Activated B cell treated with CpG ODN at 0.5 μM for 24 hours (primary cell): ENCODE results near the gene RSPRY1. TPM values are rescaled to one million over a fixed set of nuclear protein-coding genes. Genes with fewer than 3 reads are reported as not detected.

ENCODE experiments used
- ATAC-seq: fragments of 200-7000 bp; cut with Tn5 transposase; one replicate; pipeline ENCODE4 v1.10.0; 2021; ENCODE audit warnings: low read depth, mild to moderate bottlenecking, moderate library complexity
- CTCF ChIA-PET: fragments of 350-600 bp; sonication (Branson Sonifier 250); formaldehyde crosslinking; loops from one replicate; lab custom pipeline; 2021; ENCODE audit warnings: antibody characterized with exemption; lab: Charles Lee
- POLR2A ChIA-PET: fragments of 350-600 bp; sonication (Branson Sonifier 250); formaldehyde crosslinking; loops from one replicate; lab custom pipeline; 2021; ENCODE audit warnings: antibody characterized with exemption; lab: Charles Lee
- DNase-seq: peaks from one replicate; pipeline ENCODE4 v3.0.0; 2022
- H3K27ac Mint-ChIP-seq: one replicate; pipeline ENCODE4 v1.8.0; 2020; ENCODE audit warnings: mixed read lengths
- H3K27me3 Mint-ChIP-seq: one replicate; pipeline ENCODE4 v1.8.0; 2021; ENCODE audit warnings: mixed read lengths
- H3K36me3 Mint-ChIP-seq: one replicate; pipeline ENCODE4 v1.8.0; 2021; ENCODE audit warnings: low read depth, mixed read lengths
- H3K4me1 Mint-ChIP-seq: one replicate; pipeline ENCODE4 v1.8.0; 2021; ENCODE audit warnings: mixed read lengths
- H3K4me3 Mint-ChIP-seq: one replicate; pipeline ENCODE4 v1.8.0; 2020; ENCODE audit warnings: mild to moderate bottlenecking, mixed read lengths
- H3K9me3 Mint-ChIP-seq: one replicate; pipeline ENCODE4 v1.8.0; 2020; ENCODE audit warnings: mixed read lengths
- intact Hi-C: fragments of 100-400 bp; cut with micrococcal nuclease; formaldehyde crosslinking; loops from one replicate; pipeline ENCODE4 v1.15.1; 2024
- total RNA-seq: library from RNA; stranded (reverse); gene quantifications from 2 replicates; pipeline ENCODE4 v1.2.3, GENCODE V29; 2022
- TF ChIP-seq, protein P1 (sequence below): fragments of 200-600 bp; IDR thresholded peaks from one replicate; pipeline ENCODE4 v1.8.0; 2022; ENCODE audit warnings: antibody characterized with exemption, mild to moderate bottlenecking

Gene RSPRY1
- total RNA-seq, 1 donor from 2014 or later: 39.9 TPM

- ChIA-PET POLR2A (interaction anchor here (1.4 to 1.7 kb wide), 2 partner anchors 9 to 48 kb away, joined by 3 to 6 read pairs; partner anchors contain the start of gene ARL2BP), CTCF (no interaction called here)
- DNase-seq (no peak), ATAC-seq (no peak)
- no peak overlapping the region for H3K4me3 Mint-ChIP-seq
- peak overlapping the region; percentile 85 for H3K27ac Mint-ChIP-seq
- H3K4me1 Mint-ChIP-seq: peaks cover 40% of the 10 kb centered on the region
- H3K36me3 Mint-ChIP-seq: peaks cover 62% of the 10 kb centered on the region
- intact Hi-C loops: no loop called here
- no peaks in the 10 kb centered on the region for H3K27me3 Mint-ChIP-seq
- H3K9me3 Mint-ChIP-seq: no peaks in the 10 kb centered on the region
- TF ChIP-seq, protein P1, sequence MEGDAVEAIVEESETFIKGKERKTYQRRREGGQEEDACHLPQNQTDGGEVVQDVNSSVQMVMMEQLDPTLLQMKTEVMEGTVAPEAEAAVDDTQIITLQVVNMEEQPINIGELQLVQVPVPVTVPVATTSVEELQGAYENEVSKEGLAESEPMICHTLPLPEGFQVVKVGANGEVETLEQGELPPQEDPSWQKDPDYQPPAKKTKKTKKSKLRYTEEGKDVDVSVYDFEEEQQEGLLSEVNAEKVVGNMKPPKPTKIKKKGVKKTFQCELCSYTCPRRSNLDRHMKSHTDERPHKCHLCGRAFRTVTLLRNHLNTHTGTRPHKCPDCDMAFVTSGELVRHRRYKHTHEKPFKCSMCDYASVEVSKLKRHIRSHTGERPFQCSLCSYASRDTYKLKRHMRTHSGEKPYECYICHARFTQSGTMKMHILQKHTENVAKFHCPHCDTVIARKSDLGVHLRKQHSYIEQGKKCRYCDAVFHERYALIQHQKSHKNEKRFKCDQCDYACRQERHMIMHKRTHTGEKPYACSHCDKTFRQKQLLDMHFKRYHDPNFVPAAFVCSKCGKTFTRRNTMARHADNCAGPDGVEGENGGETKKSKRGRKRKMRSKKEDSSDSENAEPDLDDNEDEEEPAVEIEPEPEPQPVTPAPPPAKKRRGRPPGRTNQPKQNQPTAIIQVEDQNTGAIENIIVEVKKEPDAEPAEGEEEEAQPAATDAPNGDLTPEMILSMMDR: no peak
Measured at GRCh38 chr16:57236022-57236350, 49.9 kb downstream of the RSPRY1 start.

- TF ChIP-seq, protein P1: no peak
- ATAC-seq (no peak), DNase-seq (no peak)
- H3K27ac Mint-ChIP-seq: no peak overlapping the region
- H3K4me1 Mint-ChIP-seq: peaks cover 55% of the 10 kb centered on the region
- H3K9me3 Mint-ChIP-seq: no peaks in the 10 kb centered on the region
- peaks cover 39% of the 10 kb centered on the region for H3K36me3 Mint-ChIP-seq
- no peak overlapping the region for H3K4me3 Mint-ChIP-seq
- ChIA-PET CTCF (no interaction called here), POLR2A (no interaction called here)
- H3K27me3 Mint-ChIP-seq: no peaks in the 10 kb centered on the region
- intact Hi-C loops: no loop called here
Measured at GRCh38 chr16:57238682-57239081, 52.6 kb downstream of the RSPRY1 start.

DNA sequence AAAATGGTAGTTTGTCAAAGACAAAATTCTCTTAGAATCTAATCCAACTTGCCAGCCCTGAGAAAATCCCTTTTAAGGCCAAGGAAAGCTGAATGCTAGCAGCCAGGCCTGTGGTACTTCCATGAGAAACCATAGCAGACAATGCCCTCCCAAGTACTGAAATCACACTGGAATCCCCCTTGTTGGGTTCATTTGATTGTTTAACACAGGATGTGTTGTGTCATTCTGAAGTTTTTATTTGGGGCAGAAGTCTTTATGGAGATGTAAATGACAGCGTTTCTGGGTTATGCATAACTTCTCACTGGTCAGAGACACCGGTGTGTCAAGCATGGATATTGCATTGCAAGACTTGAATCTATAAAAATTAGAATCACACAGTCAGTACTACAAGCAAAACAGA lies 53.0 kb downstream of the RSPRY1 start:
- ChIA-PET POLR2A (no interaction called here), CTCF (no interaction called here)
- intact Hi-C loops: no loop called here
- no peak for ATAC-seq
- Mint-ChIP-seq H3K36me3 (peaks cover 35% of the 10 kb centered on the region), H3K27me3 (no peaks in the 10 kb centered on the region), H3K27ac (no peak overlapping the region), H3K4me1 (peaks cover 55% of the 10 kb centered on the region), H3K9me3 (no peaks in the 10 kb centered on the region), H3K4me3 (no peak overlapping the region)
- no peak for DNase-seq
- TF ChIP-seq, protein P1: no peak

- DNase-seq (no peak), ATAC-seq (peak; percentile 28)
- intact Hi-C loops: no loop called here
- H3K4me3 Mint-ChIP-seq: peak overlapping the region; percentile 44
- H3K4me1 Mint-ChIP-seq: peaks cover 49% of the 10 kb centered on the region
- TF ChIP-seq, protein P1: no peak
- H3K36me3 Mint-ChIP-seq: peaks cover 27% of the 10 kb centered on the region
- POLR2A ChIA-PET: interaction anchor here (0.6 to 2.1 kb wide), 3 partner anchors 55 to 288 kb away, joined by 3 to 14 read pairs (median 4); partner anchors contain the start of genes PSME3IP1 and RSPRY1
- H3K27ac Mint-ChIP-seq: peak overlapping the region; percentile 85
- no peaks in the 10 kb centered on the region for H3K27me3 Mint-ChIP-seq
- CTCF ChIA-PET: no interaction called here
- H3K9me3 Mint-ChIP-seq: no peaks in the 10 kb centered on the region
Measured at GRCh38 chr16:57240851-57241250, 54.7 kb downstream of the RSPRY1 start.

- H3K9me3 Mint-ChIP-seq: no peaks in the 10 kb centered on the region
- no peaks in the 10 kb centered on the region for H3K27me3 Mint-ChIP-seq
- H3K4me1 Mint-ChIP-seq: peaks cover 46% of the 10 kb centered on the region
- ChIA-PET POLR2A (interaction anchor here (0.5 to 1.3 kb wide), 2 partner anchors 32 to 220 kb away, joined by 3 to 7 read pairs; partner anchors contain the start of gene POLR2C), CTCF (no interaction called here)
- H3K4me3 Mint-ChIP-seq: no peak overlapping the region
- H3K36me3 Mint-ChIP-seq: peaks cover 24% of the 10 kb centered on the region
- no peak for ATAC-seq
- peak overlapping the region; percentile 50 for H3K27ac Mint-ChIP-seq
- TF ChIP-seq, protein P1: no peak
- intact Hi-C loops: no loop called here
- no peak for DNase-seq
Measured at GRCh38 chr16:57242650-57243049, 56.5 kb downstream of the RSPRY1 start.
